GM12865 (cell line): Measurements from ENCODE around the gene LIN28A.
A peak's percentile ranks its signal among the peaks of the same experiment; 100 is the strongest.

Experiments used
- DNase-seq: peaks from one replicate; pipeline ENCODE4 v3.0.0; 2010; ENCODE audit warnings: low read depth
- H3K4me3 ChIP-seq: 2 replicates; pipeline ENCODE4 v1.5.1; 2011; ENCODE audit warnings: mild to moderate bottlenecking, low read depth, low read length, control low read depth
- TF ChIP-seq, protein P1 (sequence below): IDR thresholded peaks from 2 replicates; pipeline ENCODE4 v1.5.1; 2011; ENCODE audit warnings: low read length, control low read depth, low read depth, inconsistent platforms; ENCODE audit not compliant: insufficient read depth; ENCODE audit errors: missing control alignments

The LIN28A gene

DNA sequence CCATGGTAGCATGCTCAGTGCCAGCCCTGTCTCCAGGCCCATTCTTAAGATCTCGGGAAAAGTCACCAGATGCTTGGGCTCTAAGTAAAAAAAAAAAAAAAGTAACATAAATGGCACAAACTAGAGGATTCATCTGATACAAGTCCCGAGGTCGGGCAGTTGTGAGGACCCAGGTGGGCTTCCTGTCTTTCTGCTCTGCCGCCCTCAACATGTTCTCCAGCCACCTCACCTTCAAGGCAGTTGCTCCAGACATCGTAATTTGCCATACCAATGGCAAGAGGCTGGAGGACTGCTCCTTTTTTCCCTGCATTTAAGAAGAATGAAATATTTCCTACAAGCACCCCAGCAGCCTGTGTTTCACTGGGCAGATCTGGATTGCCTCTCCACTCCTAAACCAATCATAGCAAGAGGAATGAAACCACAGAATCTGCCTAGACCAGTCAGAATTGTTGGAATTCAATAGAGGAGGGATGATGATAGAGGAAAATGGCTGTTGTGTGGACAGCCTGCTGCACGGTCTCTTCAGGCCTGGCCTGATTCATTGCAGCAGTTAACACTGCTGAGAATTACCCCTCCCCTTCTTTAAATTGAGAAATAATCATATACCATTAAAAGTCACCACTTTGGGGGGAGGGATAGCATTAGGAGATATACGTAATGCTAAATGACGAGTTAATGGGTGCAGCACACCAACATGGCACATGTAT is 67.0 kb downstream of the LIN28A start:
- peak; percentile 25 for DNase-seq
- H3K4me3 ChIP-seq: no peak overlapping the region
- TF ChIP-seq, protein P1, sequence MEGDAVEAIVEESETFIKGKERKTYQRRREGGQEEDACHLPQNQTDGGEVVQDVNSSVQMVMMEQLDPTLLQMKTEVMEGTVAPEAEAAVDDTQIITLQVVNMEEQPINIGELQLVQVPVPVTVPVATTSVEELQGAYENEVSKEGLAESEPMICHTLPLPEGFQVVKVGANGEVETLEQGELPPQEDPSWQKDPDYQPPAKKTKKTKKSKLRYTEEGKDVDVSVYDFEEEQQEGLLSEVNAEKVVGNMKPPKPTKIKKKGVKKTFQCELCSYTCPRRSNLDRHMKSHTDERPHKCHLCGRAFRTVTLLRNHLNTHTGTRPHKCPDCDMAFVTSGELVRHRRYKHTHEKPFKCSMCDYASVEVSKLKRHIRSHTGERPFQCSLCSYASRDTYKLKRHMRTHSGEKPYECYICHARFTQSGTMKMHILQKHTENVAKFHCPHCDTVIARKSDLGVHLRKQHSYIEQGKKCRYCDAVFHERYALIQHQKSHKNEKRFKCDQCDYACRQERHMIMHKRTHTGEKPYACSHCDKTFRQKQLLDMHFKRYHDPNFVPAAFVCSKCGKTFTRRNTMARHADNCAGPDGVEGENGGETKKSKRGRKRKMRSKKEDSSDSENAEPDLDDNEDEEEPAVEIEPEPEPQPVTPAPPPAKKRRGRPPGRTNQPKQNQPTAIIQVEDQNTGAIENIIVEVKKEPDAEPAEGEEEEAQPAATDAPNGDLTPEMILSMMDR: no peak

DNA sequence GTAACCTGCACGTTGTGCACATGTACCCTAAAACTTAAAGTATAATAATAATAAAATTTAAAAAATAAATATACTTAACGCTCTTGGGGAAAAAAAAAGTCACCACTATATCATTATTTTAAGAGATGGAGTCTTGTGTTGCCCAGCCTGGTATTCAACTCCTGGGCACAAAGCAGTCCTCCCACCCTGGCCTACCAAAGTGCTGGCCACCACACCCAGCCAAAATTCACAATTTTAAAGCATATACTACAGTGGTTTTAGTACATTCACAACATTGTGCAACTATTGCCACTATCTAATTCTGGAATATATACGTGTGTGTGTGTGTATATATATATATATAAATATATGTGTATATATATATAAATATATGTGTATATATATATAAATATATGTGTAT is 67.5 kb downstream of the LIN28A start:
- TF ChIP-seq, protein P1: no peak
- no peak for DNase-seq
- H3K4me3 ChIP-seq: no peak overlapping the region

DNA sequence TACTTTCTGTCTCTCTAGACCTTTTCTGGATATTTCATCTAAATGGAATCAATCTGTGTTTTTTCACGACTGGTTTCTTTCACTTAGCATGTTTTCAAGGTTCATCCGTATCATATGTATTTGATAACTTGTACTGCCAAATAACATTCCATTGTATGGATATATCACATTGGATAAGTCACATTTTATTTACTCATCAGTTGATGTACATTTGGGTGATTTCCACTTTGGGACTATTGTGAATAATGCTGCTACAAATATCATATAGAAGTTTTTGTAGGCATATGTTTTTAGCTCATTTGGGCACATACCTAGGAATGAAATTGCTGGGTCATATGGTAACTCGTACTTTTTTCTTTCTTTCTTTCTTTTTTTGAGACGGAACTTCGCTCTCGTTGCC is 68.4 kb downstream of the LIN28A start:
- TF ChIP-seq, protein P1: no peak
- H3K4me3 ChIP-seq: no peak overlapping the region

More for the DNA sequence above, 68.4 kb downstream of the LIN28A start:
- no peak for DNase-seq
